ENCODE measurements around the gene POLR2L.

Gene POLR2L

DNA sequence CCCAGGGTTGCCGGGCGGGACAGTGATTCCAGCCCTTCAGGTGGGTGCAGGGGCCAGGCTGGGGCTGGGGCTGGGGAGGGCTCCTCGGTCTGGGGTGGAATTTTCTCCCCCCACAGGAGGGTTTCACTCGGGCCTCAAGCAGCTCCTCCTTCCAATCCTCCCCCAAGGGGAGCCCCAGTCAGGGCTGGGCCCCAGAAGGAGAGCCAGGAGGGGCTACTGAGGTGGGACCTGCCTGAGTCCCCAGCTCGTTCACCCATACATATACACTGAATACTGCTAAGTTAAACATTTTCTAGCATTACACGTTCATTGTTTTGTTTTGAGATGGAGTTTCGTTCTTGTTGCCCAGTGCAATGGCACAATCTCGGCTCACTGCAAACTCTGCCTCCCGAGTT lies 16.1 kb downstream of the POLR2L start:
- peak overlapping the region; percentile 23 for H3K4ac ChIP-seq (ENCODE audit: low read length)
- peaks cover 33 to 39% of the 10 kb centered on the region in 2 donors for H3K4me1 ChIP-seq (ENCODE audit: control insufficient read depth in 2 of 2, insufficient read depth in 1 of 2, low read depth in 1 of 2, low read length in 2 of 2)
- H2BK120ac ChIP-seq (ENCODE audit: low read depth, low read length): no peak overlapping the region
- peaks cover 3% of the 10 kb centered on the region for H3K79me1 ChIP-seq (ENCODE audit: low read depth, low read length)
- no peak overlapping the region for H3K23ac ChIP-seq (ENCODE audit: low read depth, low read length, poor library complexity)
- no peak overlapping the region for H4K91ac ChIP-seq (ENCODE audit: low read depth, low read length, poor library complexity)
- no peak overlapping the region for H2BK12ac ChIP-seq (ENCODE audit: low read length)
- no peak overlapping the region for H3K18ac ChIP-seq (ENCODE audit: low read length)
- no peak overlapping the region for H3K4me3 ChIP-seq (ENCODE audit: low read length in 2 of 2)
- H3K4me2 ChIP-seq (ENCODE audit: insufficient read depth, low read length, poor library complexity, severe bottlenecking): no peak overlapping the region
- no peak overlapping the region for H2BK15ac ChIP-seq (ENCODE audit: low read length)
- peaks cover 6 to 47% (median 8%) of the 10 kb centered on the region in 3 experiments for H3K27me3 ChIP-seq (ENCODE audit: control insufficient read depth in 3 of 3, insufficient read depth in 3 of 3, low read depth in 1 of 3, low read length in 3 of 3)
- no peak overlapping the region for H3K27ac ChIP-seq (replicated peaks; ENCODE audit: low read length)
- DNase-seq (ENCODE audit: low spot score): no peak
- H3K9ac ChIP-seq (ENCODE audit: low read depth, low read length, poor library complexity): no peak overlapping the region
- no CpG with 5 or more reads among the region's 9 CpGs for WGBS, 2 donors (ENCODE audit: extremely low coverage in 2 of 2, insufficient read length in 2 of 2, insufficient replicate concordance in 1 of 2)
- peaks cover 0 to 36% of the 10 kb centered on the region in 2 donors for H3K36me3 ChIP-seq (replicated peaks in 1 of 2; ENCODE audit: control insufficient read depth in 2 of 2, insufficient read depth in 2 of 2, low read length in 2 of 2)
- H3K14ac ChIP-seq (ENCODE audit: low read length): no peak overlapping the region
- no peaks in the 10 kb centered on the region for H3K9me3 ChIP-seq (replicated peaks in 1 of 2; ENCODE audit: control insufficient read depth in 2 of 2, insufficient read depth in 1 of 2, low read depth in 1 of 2, low read length in 2 of 2)
- no peak overlapping the region for H2BK5ac ChIP-seq (ENCODE audit: low read length)
- H2AFZ ChIP-seq (ENCODE audit: low read length): no peak overlapping the region
- H2AK5ac ChIP-seq (ENCODE audit: low read depth, low read length): peak overlapping the region; percentile 70
- H4K8ac ChIP-seq (ENCODE audit: low read depth, low read length): no peak overlapping the region

GRCh38 chr11:825366-826226 lies 16.7 kb downstream of the POLR2L start:
- H2BK5ac ChIP-seq (ENCODE audit: low read length): no peak overlapping the region
- H3K4me1 ChIP-seq (ENCODE audit: control insufficient read depth in 2 of 2, insufficient read depth in 1 of 2, low read depth in 1 of 2, low read length in 2 of 2): peaks cover 31 to 36% of the 10 kb centered on the region in 2 donors
- no peak overlapping the region for H3K4me3 ChIP-seq (ENCODE audit: low read length in 2 of 2)
- H3K14ac ChIP-seq (ENCODE audit: low read length): no peak overlapping the region
- peaks cover 3% of the 10 kb centered on the region for H3K79me1 ChIP-seq (ENCODE audit: low read depth, low read length)
- peak overlapping the region; percentile 23 for H3K4ac ChIP-seq (ENCODE audit: low read length)
- no peak overlapping the region for H4K91ac ChIP-seq (ENCODE audit: low read depth, low read length, poor library complexity)
- no peak overlapping the region for H3K18ac ChIP-seq (ENCODE audit: low read length)
- H4K8ac ChIP-seq (ENCODE audit: low read depth, low read length): no peak overlapping the region
- H3K27me3 ChIP-seq (ENCODE audit: control insufficient read depth in 3 of 3, insufficient read depth in 3 of 3, low read depth in 1 of 3, low read length in 3 of 3): peaks cover 2 to 40% (median 3%) of the 10 kb centered on the region in 3 experiments
- no CpG with 5 or more reads among the region's 12 CpGs for WGBS, 2 donors (ENCODE audit: extremely low coverage in 2 of 2, insufficient read length in 2 of 2, insufficient replicate concordance in 1 of 2)
- H2BK12ac ChIP-seq (ENCODE audit: low read length): no peak overlapping the region
- no peak overlapping the region for H2AFZ ChIP-seq (ENCODE audit: low read length)
- peak overlapping the region; percentile 60 for H3K9ac ChIP-seq (ENCODE audit: low read depth, low read length, poor library complexity)
- peaks cover 0 to 37% of the 10 kb centered on the region in 2 donors for H3K36me3 ChIP-seq (replicated peaks in 1 of 2; ENCODE audit: control insufficient read depth in 2 of 2, insufficient read depth in 2 of 2, low read length in 2 of 2)
- DNase-seq (ENCODE audit: low spot score): no peak
- no peak overlapping the region for H3K4me2 ChIP-seq (ENCODE audit: insufficient read depth, low read length, poor library complexity, severe bottlenecking)
- H3K9me3 ChIP-seq (replicated peaks in 1 of 2; ENCODE audit: control insufficient read depth in 2 of 2, insufficient read depth in 1 of 2, low read depth in 1 of 2, low read length in 2 of 2): no peaks in the 10 kb centered on the region
- no peak overlapping the region for H3K27ac ChIP-seq (replicated peaks; ENCODE audit: low read length)
- peak overlapping the region; percentile 70 for H2AK5ac ChIP-seq (ENCODE audit: low read depth, low read length)
- no peak overlapping the region for H2BK120ac ChIP-seq (ENCODE audit: low read depth, low read length)
- H2BK15ac ChIP-seq (ENCODE audit: low read length): no peak overlapping the region
- no peak overlapping the region for H3K23ac ChIP-seq (ENCODE audit: low read depth, low read length, poor library complexity)

DNA sequence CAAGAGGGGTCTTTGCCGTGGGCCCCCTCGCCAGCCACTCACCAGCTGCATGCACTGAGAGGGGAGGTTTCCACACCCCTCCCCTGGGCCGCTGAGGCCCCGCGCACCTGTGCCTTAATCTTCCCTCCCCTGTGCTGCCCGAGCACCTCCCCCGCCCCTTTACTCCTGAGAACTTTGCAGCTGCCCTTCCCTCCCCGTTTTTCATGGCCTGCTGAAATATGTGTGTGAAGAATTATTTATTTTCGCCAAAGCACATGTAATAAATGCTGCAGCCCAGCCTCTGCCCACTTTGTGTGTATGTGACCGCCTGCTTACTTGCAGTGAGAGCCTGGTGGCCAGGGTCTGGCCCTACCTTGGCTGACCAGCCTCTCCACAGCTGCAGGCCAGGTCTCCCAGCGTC lies 17.4 kb downstream of the POLR2L start:
- no peak for DNase-seq (ENCODE audit: low spot score)
- Histone ChIP-seq H3K4me2 (ENCODE audit: insufficient read depth, low read length, poor library complexity, severe bottlenecking) (no peak overlapping the region), H3K27me3 (ENCODE audit: control insufficient read depth in 3 of 3, insufficient read depth in 3 of 3, low read depth in 1 of 3, low read length in 3 of 3) (peaks cover 0 to 36% (median 0%) of the 10 kb centered on the region in 3 experiments), H3K9me3 (replicated peaks in 1 of 2; ENCODE audit: control insufficient read depth in 2 of 2, insufficient read depth in 1 of 2, low read depth in 1 of 2, low read length in 2 of 2) (no peaks in the 10 kb centered on the region), H3K18ac (ENCODE audit: low read length) (no peak overlapping the region), H2BK5ac (ENCODE audit: low read length) (no peak overlapping the region), H2BK15ac (ENCODE audit: low read length) (no peak overlapping the region), H2AFZ (ENCODE audit: low read length) (no peak overlapping the region), H3K23ac (ENCODE audit: low read depth, low read length, poor library complexity) (no peak overlapping the region), H3K4ac (ENCODE audit: low read length) (no peak overlapping the region), H2BK120ac (ENCODE audit: low read depth, low read length) (no peak overlapping the region), H3K4me3 (ENCODE audit: low read length in 2 of 2) (no peak overlapping the region), H3K27ac (replicated peaks; ENCODE audit: low read length) (no peak overlapping the region), H3K36me3 (replicated peaks in 1 of 2; ENCODE audit: control insufficient read depth in 2 of 2, insufficient read depth in 2 of 2, low read length in 2 of 2) (peaks cover 0 to 37% of the 10 kb centered on the region in 2 donors), H2AK5ac (ENCODE audit: low read depth, low read length) (no peak overlapping the region), H3K4me1 (ENCODE audit: control insufficient read depth in 2 of 2, insufficient read depth in 1 of 2, low read depth in 1 of 2, low read length in 2 of 2) (peaks cover 33% of the 10 kb centered on the region in 2 donors), H4K91ac (ENCODE audit: low read depth, low read length, poor library complexity) (no peak overlapping the region), H3K79me1 (ENCODE audit: low read depth, low read length) (peaks cover 6% of the 10 kb centered on the region), H3K9ac (ENCODE audit: low read depth, low read length, poor library complexity) (no peak overlapping the region), H4K8ac (ENCODE audit: low read depth, low read length) (no peak overlapping the region), H2BK12ac (ENCODE audit: low read length) (no peak overlapping the region), H3K14ac (ENCODE audit: low read length) (no peak overlapping the region)
- no CpG with 5 or more reads among the region's 11 CpGs for WGBS, 2 donors (ENCODE audit: extremely low coverage in 2 of 2, insufficient read length in 2 of 2, insufficient replicate concordance in 1 of 2)

GRCh38 chr11:824292-824880 lies 17.9 kb downstream of the POLR2L start:
- Histone ChIP-seq H3K27ac (replicated peaks; ENCODE audit: low read length) (no peak overlapping the region), H2BK12ac (ENCODE audit: low read length) (no peak overlapping the region), H3K4me3 (ENCODE audit: low read length in 2 of 2) (no peak overlapping the region), H3K4me1 (ENCODE audit: control insufficient read depth in 2 of 2, insufficient read depth in 1 of 2, low read depth in 1 of 2, low read length in 2 of 2) (peaks cover 28% of the 10 kb centered on the region in 2 donors), H3K27me3 (ENCODE audit: control insufficient read depth in 3 of 3, insufficient read depth in 3 of 3, low read depth in 1 of 3, low read length in 3 of 3) (peaks cover 0 to 30% (median 0%) of the 10 kb centered on the region in 3 experiments), H3K18ac (ENCODE audit: low read length) (no peak overlapping the region), H4K8ac (ENCODE audit: low read depth, low read length) (no peak overlapping the region), H3K4me2 (ENCODE audit: insufficient read depth, low read length, poor library complexity, severe bottlenecking) (no peak overlapping the region), H2BK120ac (ENCODE audit: low read depth, low read length) (no peak overlapping the region), H3K79me1 (ENCODE audit: low read depth, low read length) (peaks cover 6% of the 10 kb centered on the region), H2AK5ac (ENCODE audit: low read depth, low read length) (no peak overlapping the region), H2BK15ac (ENCODE audit: low read length) (no peak overlapping the region), H3K4ac (ENCODE audit: low read length) (no peak overlapping the region), H2AFZ (ENCODE audit: low read length) (no peak overlapping the region), H3K14ac (ENCODE audit: low read length) (no peak overlapping the region), H4K91ac (ENCODE audit: low read depth, low read length, poor library complexity) (no peak overlapping the region), H3K36me3 (replicated peaks in 1 of 2; ENCODE audit: control insufficient read depth in 2 of 2, insufficient read depth in 2 of 2, low read length in 2 of 2) (peaks cover 0 to 37% of the 10 kb centered on the region in 2 donors), H2BK5ac (ENCODE audit: low read length) (no peak overlapping the region), H3K9me3 (replicated peaks in 1 of 2; ENCODE audit: control insufficient read depth in 2 of 2, insufficient read depth in 1 of 2, low read depth in 1 of 2, low read length in 2 of 2) (no peaks in the 10 kb centered on the region), H3K23ac (ENCODE audit: low read depth, low read length, poor library complexity) (no peak overlapping the region), H3K9ac (ENCODE audit: low read depth, low read length, poor library complexity) (no peak overlapping the region)
- no CpG with 5 or more reads among the region's 59 CpGs for WGBS, 2 donors (ENCODE audit: extremely low coverage in 2 of 2, insufficient read length in 2 of 2, insufficient replicate concordance in 1 of 2)
- no peak for DNase-seq (ENCODE audit: low spot score)
